ENCODE results near the gene SCTR.

Gene SCTR

GRCh38 chr2:119523952-119524694 lies at the start of gene SCTR:
Gene SCTR, minus strand, starts transcription at chr2:119524483. Its CDS starts 257 bp downstream, at chr2:119524226.
- DNase-seq: no peak

- DNase-seq: no peak
Measured at GRCh38 chr2:119567292-119567691, 43.0 kb upstream of the SCTR start.

GRCh38 chr2:119565481-119565880 lies 41.2 kb upstream of the SCTR start:
- no peak for DNase-seq

- DNase-seq: no peak
Measured at GRCh38 chr2:119553687-119554344, 29.5 kb upstream of the SCTR start.

DNA sequence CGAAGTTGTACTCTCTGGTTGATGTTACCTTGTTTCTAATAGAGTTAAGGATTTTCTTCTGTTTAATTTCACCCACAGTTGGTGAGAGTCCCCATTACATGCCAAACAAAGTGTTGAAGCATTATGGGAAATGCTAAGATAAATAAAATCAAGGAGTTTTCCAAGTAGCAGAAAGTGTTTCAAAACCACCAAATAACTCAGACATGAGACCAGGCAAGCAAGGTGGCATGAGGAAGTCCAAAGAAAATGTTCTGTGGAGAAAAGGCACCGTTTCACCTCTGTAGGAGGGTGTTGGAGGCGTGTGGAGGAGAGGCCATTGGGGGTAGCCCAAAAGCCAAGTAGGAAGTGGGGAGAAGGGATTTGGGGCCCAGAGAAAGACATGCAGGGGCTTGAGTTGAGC lies 28.6 kb upstream of the SCTR start:
- DNase-seq: no peak

DNA sequence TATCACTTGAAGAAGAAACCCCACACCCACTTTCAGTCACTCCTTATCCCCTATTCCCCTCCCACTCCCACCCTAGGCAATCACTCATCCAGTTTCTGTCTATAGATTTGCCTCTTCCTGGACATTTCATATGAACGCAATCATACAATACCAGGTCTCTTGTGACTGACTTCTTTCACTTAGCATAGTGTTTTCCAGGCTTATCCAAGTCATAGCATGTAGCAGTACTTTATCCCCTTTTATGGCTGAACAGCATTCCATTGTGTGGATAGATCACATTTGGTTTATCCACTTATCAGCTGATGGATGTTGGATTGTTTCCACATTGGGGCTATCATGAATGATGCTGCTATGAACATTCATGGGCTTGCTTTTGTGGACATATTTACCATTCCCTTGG lies 26.6 kb upstream of the SCTR start:
- DNase-seq: no peak

DNA sequence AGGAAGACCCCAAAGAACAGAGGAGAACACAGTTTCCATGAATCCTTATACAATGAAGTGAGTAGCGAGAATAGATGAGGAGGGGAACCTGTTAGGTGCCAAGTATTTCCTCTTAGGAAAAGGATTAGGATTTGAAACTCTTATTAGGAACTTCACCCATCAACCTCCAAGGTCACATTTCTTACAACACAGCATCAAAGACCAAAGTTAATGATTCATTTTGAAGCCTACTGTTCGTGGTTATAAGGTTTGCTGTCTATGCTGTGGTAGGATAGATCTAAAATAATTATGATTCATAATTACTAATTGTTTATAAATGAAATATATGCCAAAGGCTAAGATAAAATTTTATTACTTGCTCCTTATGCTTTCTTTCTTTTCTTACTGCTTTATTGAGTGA lies 26.1 kb upstream of the SCTR start:
- no peak for DNase-seq

DNA sequence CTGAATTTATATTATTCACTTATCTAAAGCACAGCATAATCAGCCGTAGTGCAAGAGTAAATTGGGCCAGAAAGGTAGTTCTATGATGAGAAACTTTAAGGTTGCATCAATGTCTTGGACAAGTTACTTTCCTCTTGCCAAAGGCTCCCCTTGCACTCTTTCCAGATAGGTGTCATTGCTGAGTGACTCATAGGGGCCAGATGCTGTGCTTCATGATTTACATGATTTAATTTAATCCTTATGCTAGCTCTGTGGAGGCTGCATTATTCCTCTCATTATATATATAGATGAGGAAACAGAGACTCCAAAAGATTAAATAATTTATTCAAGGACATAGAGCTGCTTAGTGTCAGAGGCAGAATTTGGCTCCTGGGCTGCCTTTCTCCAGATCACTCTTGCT lies 25.0 kb upstream of the SCTR start:
- DNase-seq: peak in 2 of 58 donors; percentile 12 to 20

DNA sequence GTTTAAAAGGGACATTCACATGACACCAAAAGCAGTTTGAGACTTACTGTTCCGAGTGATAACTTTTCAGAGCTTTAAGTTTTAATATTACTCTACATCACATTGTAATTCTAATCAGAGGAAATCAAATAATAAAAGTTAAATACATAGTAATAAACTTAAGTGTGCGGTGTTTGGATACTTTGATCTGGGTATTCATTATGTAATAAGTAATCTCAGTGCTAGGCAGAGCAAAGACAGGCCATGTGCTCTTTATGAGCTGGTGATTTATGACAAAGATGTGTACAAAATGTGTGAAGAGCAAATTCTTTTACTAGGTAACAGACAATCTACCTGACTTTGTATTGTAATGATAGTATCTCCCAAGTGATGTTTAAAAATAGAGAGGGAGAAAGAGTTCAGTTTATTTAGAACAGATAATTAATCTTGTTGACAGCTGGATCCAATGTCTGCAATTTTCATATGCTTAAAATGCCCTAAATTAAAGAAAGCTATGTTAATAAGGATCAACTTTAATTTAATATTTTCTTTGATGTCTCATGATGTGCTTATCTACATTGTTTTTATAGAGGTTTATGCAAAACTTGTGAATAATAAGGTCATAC lies 24.3 kb upstream of the SCTR start:
- DNase-seq: no peak

DNA sequence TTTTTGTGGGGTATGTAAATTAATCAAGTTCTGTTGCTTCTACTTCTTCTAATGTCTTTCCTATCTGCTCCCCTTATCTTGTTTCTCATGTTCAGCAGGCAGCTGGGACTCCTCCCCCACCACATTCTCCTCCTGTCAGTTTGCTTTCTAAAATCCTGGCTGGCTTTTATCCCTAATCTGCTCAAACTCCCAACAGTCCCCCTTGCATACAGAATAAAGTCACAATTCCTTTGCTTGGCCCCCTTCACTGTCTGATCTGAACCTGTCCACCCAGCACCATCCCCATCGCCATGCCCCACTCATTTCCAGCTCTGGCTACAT lies 22.1 kb upstream of the SCTR start:
- no peak for DNase-seq

DNA sequence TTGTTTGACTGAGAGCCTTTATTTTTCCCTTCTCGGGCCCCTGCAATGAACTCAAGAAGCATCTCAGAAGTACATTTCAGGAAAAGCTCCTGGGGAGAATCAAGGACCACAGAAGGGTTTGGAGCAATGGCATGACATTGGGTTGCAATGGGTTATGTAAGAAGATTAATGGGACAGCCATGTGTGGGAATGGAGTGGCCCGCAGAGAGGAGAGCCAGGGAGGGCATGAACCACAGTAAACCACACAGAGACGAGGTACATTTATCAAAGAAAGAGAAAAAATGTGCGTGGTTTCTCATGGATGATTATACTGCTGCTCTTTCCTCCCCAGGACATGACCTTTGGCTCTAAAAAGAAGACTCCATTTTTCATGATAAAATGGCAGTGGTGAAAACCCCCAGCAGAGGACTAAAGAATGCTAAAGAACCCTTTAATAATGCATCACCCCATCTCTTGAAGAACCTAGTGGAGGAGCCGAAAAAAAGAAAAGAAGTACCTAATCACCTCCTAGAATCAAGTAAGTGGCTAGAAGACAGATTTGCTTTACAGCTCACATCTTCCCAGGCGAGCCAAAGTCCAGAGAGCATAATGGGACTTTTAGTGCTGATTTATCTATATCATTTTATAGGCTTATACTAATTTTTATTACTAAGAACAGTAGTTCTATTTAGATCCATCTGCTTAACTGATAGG lies 21.6 kb upstream of the SCTR start:
- no peak for DNase-seq

DNA sequence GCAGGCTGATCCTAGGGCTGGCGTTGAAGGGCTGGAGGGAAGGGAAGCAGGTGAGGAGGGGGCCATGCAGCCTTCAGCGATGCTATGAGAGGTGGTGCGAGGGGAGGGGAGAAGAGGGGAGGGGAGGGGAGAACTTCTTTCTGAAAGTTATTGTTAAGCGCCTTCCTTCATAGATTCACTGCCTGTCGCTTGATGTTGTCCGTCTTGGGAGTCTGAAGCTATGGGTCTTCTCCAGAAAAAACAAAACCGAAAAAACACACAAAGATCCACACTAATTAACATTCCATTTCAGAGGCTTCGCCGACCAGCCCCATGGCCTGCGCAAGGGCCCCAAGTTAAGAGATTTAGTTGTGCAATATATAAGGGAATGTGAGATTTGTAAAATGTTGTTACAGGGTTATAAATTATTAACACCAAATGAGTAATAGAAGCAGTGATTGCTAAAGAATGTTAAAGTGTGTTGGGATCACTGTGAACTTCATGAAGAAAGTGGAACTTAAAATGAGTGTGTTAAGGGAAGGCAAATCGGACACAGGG lies 20.7 kb upstream of the SCTR start:
- no peak for DNase-seq

DNA sequence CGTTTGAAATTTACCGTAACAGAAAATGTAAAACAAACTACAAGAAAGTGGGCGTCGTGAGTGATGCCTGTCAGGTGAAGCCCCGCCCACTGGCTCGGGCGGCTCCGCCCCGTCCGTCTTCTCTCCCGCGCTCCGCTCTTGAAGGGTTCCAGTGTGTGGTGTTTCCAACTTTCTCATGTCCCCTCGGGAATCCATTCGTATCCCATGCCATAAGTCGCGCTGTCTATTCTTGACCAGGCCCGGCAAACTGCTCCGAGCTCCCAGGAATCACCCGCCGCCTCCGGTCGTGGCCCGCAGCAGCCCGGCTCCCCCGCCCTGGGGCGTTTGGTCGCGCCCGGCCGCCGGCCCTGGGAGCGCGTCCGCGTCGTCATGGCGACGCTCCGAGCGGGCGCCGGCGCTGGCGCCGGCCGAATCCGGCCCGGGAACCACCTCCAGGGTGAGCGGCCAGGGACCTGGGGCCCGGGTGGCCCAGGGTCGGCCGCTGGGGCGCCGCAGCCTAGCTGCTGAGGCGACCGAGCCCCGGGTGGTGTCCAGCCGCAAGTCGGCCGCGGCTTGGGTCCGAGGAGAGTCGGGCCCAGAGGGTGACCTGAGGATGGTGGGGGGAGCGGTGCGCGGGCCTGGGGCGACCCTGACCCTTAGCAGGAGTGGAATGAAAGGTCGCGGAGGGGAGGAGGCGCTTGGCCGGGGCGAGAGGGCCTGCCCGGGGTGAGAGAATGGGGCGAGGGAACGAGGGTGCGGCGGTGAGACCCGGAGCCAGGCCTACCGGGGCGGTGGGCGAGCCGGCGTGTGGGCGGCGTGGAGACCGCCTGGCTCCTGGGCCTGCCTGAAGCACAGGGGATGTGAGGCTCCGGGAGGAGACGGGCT lies 20.0 kb upstream of the SCTR start, which contains the start of gene CFAP221:
CFAP221 (plus strand) TSS at position 375 of the 864 bp plus-strand sequence. CDS start 1,683 bp downstream, outside the sequence.
- DNase-seq: peak in 55 of 58 donors; percentile 16 to 85 (median 56)

GRCh38 chr2:119541476-119541875 lies 17.2 kb upstream of the SCTR start:
- DNase-seq: no peak

DNA sequence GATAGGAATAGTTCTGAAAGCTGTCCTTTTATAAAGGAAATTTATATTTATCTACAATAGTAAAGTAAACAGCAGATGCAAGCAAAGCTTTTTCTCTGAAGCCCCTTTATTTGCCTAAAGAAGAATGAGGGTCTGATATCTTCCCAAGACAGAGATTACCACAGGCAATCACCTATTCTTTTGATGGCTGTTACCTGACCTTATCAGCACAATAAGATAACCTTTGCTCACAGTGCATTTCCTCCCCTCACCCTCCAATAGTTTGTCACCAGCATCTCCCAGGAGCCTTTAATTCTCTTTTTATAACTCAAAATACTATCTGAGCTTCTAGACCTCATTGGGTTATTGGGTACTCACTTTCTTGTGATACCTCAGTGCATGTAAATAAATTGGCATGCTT lies 13.5 kb upstream of the SCTR start:
- DNase-seq: no peak

GRCh38 chr2:119536707-119537106 lies 12.4 kb upstream of the SCTR start:
- no peak for DNase-seq

DNA sequence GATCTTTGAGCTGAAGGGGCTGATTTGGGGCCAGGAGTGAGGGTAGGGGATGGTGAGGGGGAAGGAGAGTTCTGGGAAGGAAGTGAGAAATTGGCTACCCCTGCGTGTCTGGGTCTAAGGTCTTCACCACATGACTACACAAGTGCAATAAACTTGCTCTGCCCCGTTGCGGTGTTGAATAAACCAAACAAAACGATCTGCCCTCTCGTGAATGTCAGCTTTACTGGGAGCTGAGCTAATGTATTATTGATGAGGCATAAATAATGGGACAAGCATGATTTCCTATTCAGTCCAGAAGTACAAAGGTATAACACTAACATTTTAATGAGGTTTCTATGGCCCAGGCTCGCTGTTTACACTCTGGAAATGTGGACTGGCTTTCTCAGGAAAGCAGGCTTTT lies 11.9 kb upstream of the SCTR start:
- DNase-seq: no peak

GRCh38 chr2:119533560-119533959 lies 9.3 kb upstream of the SCTR start:
- DNase-seq: no peak

- DNase-seq: no peak
Measured at GRCh38 chr2:119531292-119531691, 7.0 kb upstream of the SCTR start.

- no peak for DNase-seq
Measured at GRCh38 chr2:119527999-119528398, 3.7 kb upstream of the SCTR start.

DNA sequence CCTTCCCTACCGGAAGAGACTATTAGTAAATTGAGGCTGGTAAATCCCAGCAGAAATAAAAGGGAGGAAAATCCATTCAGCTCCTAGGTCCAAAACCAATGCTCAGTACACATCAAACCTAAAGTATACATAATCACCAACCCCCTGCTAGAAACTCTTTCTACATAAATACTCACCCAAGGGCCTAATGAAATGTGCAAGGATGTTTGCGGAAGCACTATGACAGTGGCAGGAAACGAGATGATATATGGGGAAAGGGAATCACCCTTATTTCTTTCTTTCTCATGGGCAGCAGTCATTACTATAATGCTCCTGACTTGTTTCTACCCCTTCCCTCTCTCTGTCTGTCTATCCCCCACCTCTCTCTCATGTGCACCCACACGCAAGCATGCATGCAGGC lies 1.3 kb upstream of the SCTR start:
- DNase-seq: no peak

All from anterior cingulate cortex (tissue), 58 donors.